Stimulated activated naive CD4-positive, alpha-beta T cell (primary cell): ENCODE results near the gene AHRR.

Experiments
- DNase-seq, 6 experiments: peaks; one replicate each; lab custom pipeline; 2025; lab: John Stamatoyannopoulos, UW

Gene AHRR

GRCh38 chr5:320524-321229, 837 bp upstream of the AHRR start:
- DNase-seq: no peak

- no peak for DNase-seq
Measured at GRCh38 chr5:321726-322251, 275 bp downstream of the AHRR start.

- no peak for DNase-seq
Measured at GRCh38 chr5:322281-322941, 897 bp downstream of the AHRR start.

- no peak for DNase-seq
Measured at GRCh38 chr5:322942-323879, 1.7 kb downstream of the AHRR start.

- no peak for DNase-seq
Measured at GRCh38 chr5:324736-325612, 3.5 kb downstream of the AHRR start.

- DNase-seq: no peak
Measured at GRCh38 chr5:326109-326508, 4.6 kb downstream of the AHRR start.

GRCh38 chr5:329121-329735, 7.7 kb downstream of the AHRR start:
- no peak for DNase-seq

GRCh38 chr5:329768-330167, 8.3 kb downstream of the AHRR start:
- DNase-seq: no peak

GRCh38 chr5:332843-333242, 11.3 kb downstream of the AHRR start:
- no peak for DNase-seq

- no peak for DNase-seq
Measured at GRCh38 chr5:333945-334344, 12.4 kb downstream of the AHRR start.

- no peak for DNase-seq
Measured at GRCh38 chr5:334903-335739, 13.6 kb downstream of the AHRR start.

- DNase-seq: no peak
Measured at GRCh38 chr5:335740-336038, 14.2 kb downstream of the AHRR start.

GRCh38 chr5:337563-338130, 16.1 kb downstream of the AHRR start:
- no peak for DNase-seq

GRCh38 chr5:342501-343460, 21.3 kb downstream of the AHRR start:
- no peak for DNase-seq

GRCh38 chr5:343461-344401, 22.2 kb downstream of the AHRR start:
- DNase-seq: peak in 4 of 6 experiments; percentile 12 to 53 (median 37)

- no peak for DNase-seq
Measured at GRCh38 chr5:344668-345067, 23.2 kb downstream of the AHRR start.

GRCh38 chr5:345404-346195, 24.1 kb downstream of the AHRR start:
- DNase-seq: no peak
